ENCODE data around the gene MRGPRX2.

MRGPRX2 gene

GRCh38 chr11:19060629-19061028 is at the start of gene MRGPRX2:
Gene MRGPRX2, minus strand, starts transcription at chr11:19060717. Its CDS starts 4,315 bp downstream, at chr11:19056402.
- DNase-seq, result no peak

DNA sequence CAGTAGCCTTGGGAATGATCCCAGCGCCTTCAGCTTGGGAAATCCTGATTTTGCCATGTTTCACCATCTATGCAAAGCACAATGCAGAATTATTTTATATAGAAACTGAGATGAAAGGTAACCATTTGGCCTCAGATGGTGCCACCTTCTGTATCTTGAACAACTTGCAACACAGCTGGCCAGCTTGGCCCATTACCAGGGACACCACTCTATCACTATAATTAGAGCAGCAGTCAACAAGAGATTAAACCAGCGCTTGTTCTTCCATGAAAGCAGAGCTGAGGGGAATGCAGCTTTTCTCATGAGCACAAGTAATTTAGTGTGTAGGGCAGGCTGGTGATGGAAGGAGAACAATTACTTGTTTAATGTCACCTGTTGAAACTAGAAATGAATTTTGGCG is 49.8 kb upstream of the MRGPRX2 start:
- peak; percentile 14 for DNase-seq

- no peak for DNase-seq
Measured at GRCh38 chr11:19107125-19107524, 46.6 kb upstream of the MRGPRX2 start.

DNA sequence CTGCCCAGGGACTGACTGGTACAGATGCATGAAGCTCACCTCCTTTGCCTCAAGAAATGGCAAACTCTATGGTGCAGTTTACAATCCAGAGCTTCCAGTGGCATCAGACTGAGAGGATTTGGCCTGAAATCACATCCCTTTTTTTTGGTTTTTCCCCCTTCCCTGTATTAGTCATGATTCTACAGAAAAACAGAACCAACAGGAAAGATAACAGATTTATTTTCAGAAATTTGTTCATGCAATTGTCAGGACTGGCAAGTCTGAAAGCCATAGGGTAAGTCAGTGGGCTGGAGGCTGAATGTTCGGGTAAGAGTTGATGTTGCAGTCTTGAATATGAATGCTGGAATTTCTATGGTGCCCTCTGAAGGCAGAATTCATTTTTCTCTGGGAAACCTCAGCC is 44.5 kb upstream of the MRGPRX2 start:
- no peak for DNase-seq

DNA sequence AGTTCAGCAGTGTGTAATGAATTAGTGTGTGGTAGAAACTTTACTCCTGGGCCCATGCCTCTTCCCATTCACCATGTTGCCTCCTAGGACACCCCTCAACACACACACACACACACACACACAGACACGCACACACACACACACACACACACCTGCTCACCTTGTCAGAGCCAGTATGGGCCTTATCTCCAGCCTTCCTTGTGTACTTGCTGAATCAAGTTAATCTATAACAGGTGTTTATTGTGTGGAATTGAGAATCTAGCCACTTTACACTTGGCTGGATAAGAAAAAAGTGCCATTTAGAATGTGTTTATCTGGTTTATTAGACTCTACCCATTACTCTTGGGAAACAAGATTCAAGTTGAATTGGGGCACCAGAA is 42.0 kb upstream of the MRGPRX2 start:
- DNase-seq, result no peak

GRCh38 chr11:19101796-19102520 is 41.4 kb upstream of the MRGPRX2 start:
- peak; percentile 15 for DNase-seq

GRCh38 chr11:19100885-19101284 is 40.4 kb upstream of the MRGPRX2 start:
- no peak for DNase-seq

DNA sequence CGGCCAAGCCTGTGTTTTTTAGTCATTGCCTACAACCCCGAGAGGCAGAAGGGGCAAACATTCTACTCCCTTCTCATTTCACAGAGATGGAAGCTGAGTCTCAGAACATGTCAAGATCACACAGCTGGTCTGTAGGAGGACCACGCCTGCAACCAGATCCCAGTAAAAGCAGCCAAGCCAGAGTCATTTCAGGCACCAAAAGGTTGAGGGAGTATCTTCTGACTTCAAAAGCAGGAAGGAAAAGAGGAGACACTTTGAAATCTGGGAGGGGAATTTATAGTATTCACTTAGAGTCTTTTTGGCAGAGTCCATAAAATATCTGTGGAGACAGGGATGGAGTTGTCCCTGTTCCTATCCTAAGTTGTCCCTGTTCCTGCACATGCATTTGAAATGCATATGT is 38.6 kb upstream of the MRGPRX2 start:
- DNase-seq, result no peak

- no peak for DNase-seq
Measured at GRCh38 chr11:19094859-19095258, 34.3 kb upstream of the MRGPRX2 start.

- DNase-seq, result no peak
Measured at GRCh38 chr11:19093976-19094375, 33.5 kb upstream of the MRGPRX2 start.

GRCh38 chr11:19092850-19093249 is 32.3 kb upstream of the MRGPRX2 start:
- no peak for DNase-seq

- DNase-seq, result no peak
Measured at GRCh38 chr11:19092342-19092741, 31.8 kb upstream of the MRGPRX2 start.

DNA sequence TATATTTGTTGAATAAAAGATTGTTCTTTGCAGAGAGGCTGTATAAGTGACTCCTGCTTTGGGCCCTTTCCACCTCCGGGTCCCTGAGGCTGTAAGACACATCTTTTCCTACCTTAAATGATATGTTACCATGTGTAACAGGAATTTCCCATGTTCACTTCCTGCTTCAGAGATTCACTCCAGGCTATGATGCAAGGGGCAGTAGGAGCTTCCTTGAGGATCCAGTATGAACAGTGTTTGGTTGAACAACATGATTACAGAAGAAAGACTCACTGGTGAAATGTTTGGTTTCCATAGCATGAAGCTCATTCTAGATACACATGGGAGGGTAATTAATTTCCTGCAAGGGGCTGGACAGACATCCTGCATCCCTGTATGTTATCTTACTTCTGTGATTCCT is 30.8 kb upstream of the MRGPRX2 start:
- no peak for DNase-seq

- DNase-seq, result no peak
Measured at GRCh38 chr11:19089421-19089820, 28.9 kb upstream of the MRGPRX2 start.

DNA sequence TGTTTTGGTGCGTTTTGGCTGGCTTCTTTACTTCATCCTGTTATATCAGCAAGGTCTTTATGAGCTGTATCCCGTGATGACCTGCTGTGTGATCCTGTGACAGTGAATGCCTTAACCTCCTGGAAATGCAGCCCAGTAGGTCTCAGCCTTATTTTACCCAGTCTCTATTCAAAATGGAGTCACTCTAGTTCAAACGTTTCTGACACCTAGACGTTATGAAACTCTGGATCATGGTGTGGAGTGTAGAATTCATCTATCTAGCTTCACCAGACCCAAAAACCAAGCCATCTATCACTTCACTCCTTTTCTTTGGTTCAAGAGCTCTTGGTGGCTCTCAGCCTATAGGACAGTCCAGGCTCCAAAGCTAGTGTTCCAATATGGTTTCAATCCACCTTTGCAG is 28.3 kb upstream of the MRGPRX2 start:
- no peak for DNase-seq

DNA sequence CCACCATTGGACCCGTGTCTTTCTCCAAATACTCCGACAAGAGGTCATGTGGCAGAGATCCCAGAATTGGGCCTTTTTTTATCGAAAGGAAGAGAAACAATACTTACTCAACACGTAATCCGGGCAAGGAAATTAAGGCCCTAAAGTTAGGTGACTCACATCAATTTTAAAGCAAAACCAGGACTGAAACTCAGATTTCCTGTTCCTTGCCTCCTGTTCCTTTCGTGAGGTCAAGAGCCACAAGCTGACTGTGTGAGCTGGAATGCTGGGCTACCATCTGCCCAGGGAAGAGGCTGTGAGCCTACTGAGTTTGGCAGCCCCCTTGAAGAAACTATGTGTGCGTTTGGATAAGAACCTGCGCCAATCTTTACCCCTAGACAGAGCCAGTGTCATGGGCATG is 27.1 kb upstream of the MRGPRX2 start:
- DNase-seq, result no peak

DNA sequence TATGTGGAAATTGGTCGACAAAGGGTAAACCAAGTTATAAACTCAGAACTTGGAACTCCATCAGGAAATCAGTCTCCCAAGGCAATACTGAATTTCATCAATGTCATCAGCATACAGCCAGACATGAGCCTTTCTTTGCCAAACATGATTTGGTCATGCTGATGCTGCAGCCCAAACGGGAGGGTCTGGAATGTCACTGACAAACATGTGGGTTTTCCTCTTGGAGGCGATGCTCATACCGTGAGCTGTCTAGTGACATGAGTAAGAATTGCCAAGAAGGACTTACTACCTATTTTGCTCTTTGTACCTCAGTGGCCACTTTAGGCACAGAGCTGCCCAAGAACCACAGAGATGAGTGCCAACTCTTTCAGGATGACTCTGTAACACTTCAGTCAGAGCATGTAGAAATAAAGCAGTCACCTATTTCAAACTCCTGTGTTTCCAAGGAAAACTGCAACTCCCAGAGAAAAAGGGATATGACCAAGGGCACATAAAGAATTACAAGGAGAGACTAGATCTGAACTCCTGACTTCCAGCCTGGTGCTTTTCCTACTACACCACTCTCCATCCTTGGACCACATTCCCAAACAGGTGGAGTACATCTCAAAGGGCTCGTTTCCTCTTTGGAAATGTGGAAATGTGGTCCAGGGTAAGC is 24.3 kb upstream of the MRGPRX2 start:
- no peak for DNase-seq

- no peak for DNase-seq
Measured at GRCh38 chr11:19083166-19083565, 22.6 kb upstream of the MRGPRX2 start.

DNA sequence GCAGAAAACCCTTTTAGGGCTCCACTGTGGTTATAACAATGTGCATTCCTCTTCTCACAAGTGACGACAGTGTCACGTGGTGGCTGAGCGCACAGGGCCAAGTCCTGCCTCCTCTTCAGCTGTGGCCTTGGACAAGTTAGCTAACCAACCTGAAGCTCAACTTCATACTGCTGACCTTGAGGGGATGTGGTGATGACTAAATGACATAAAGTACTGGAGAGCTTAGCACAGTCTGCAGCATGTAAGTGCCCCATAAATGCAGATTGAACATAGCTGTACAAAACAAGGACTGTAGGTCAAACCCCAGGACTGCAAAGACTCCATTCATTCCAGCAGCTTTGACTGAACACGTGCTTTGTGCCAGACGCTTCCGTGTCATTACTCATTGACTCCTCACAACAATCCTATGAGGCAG is 20.1 kb upstream of the MRGPRX2 start:
- no peak for DNase-seq

DNA sequence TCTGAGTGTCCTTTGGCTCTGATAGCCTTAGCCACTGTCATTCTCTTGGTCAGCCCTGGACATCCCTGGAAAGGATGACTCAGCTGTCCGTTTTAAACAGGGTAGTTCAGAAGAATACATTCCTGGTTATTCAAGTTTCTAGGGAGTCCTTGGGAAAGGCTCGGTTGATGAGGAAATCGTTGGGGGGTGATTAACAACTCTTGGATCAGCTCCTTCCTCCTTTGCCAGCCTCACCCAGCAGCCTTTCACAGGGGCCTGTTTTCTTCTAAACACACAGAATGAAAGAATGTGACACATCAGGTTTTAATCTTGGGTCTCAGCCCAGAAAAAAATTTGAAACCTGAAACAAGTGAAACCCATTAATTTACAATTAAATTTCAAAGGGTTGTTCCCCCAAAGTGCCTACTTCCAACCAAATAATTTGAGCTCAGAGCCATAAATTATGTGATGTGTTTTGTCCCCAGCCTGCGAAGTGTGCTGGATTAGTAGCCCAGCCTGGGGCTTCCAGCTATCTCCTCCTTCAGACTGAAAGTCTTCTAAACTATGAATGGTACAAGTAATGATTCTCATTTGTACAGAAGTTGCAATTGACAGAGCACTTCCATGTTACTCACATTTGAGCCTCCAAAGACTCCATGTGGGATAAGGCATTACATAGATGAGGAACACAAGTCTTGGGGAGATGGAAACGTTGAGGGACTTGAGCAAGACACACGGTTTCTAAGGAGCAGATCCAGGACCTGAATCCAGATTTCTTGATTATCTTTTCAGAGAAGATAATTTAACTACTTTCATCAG is 19.3 kb upstream of the MRGPRX2 start:
- DNase-seq, result no peak

GRCh38 chr11:19077965-19078364 is 17.4 kb upstream of the MRGPRX2 start:
- DNase-seq, result no peak

GRCh38 chr11:19076744-19077589 is 16.4 kb upstream of the MRGPRX2 start:
- DNase-seq, result peak; percentile 48

GRCh38 chr11:19075636-19076035 is 15.1 kb upstream of the MRGPRX2 start:
- no peak for DNase-seq
